ENCODE data around the gene CCDC102A. TPM values are rescaled to one million over a fixed set of nuclear protein-coding genes. Genes with fewer than 3 reads are reported as not detected.

CCDC102A gene
- total and polyA plus RNA-seq, 2 of the 13 experiments (the other 11 are each of a cell fraction or from before 2014, with no cell fraction given), result 2.1 to 2.8 TPM

DNA sequence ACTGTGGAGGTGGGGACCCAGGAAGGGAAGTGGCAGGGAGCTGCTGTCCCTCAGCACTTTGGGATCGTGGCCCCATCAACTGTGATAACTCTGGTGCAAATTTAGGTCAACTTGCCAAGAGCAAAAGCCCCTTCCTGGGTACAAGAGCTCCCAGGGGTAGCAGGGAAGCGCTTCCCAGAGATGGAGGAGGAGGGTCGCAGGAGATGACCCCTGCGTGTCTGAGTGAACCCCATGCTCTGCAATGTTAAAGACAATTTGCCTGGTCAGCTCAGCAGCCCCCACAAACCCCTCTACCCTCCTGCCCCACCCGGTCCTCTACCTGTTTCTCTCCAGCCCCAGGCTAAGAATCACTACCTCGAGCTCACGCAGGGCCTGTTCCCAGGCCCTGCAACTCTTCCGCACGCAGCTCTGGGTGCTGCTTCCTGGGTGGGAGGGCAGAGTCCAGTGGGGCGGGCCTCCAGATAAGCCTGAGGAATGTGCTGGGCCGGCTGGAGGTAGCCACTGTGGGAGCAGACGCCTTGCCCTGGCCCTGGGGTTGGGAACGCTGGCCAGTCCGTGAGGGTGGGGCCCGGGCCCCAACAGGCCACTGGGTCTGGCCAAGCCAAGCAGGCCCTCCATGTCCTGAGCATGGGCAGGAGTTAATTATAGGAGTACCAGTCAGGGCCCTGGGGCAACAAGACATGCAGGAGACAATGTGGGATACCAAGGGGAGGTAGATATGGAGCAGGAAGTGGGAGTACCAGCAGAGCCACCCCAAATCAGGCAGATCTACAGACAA is 56.2 kb downstream of the CCDC102A start (continued):
- TF ChIP-seq, protein P1, sequence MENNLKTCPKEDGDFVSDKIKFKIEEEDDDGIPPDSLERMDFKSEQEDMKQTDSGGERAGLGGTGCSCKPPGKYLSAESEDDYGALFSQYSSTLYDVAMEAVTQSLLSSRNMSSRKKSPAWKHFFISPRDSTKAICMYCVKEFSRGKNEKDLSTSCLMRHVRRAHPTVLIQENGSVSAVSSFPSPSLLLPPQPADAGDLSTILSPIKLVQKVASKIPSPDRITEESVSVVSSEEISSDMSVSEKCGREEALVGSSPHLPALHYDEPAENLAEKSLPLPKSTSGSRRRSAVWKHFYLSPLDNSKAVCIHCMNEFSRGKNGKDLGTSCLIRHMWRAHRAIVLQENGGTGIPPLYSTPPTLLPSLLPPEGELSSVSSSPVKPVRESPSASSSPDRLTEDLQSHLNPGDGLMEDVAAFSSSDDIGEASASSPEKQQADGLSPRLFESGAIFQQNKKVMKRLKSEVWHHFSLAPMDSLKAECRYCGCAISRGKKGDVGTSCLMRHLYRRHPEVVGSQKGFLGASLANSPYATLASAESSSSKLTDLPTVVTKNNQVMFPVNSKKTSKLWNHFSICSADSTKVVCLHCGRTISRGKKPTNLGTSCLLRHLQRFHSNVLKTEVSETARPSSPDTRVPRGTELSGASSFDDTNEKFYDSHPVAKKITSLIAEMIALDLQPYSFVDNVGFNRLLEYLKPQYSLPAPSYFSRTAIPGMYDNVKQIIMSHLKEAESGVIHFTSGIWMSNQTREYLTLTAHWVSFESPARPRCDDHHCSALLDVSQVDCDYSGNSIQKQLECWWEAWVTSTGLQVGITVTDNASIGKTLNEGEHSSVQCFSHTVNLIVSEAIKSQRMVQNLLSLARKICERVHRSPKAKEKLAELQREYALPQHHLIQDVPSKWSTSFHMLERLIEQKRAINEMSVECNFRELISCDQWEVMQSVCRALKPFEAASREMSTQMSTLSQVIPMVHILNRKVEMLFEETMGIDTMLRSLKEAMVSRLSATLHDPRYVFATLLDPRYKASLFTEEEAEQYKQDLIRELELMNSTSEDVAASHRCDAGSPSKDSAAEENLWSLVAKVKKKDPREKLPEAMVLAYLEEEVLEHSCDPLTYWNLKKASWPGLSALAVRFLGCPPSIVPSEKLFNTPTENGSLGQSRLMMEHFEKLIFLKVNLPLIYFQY (CRISPR knock-in tag; IDR thresholded peaks at IDR 0.05; ENCODE audit: borderline replicate concordance), result peak; percentile 81
- TF ChIP-seq KDM3A (CRISPR knock-in tag; IDR thresholded peaks at IDR 0.05; ENCODE audit: low read depth) (peak; percentile 58; the same call in 1 of the 2 replicates), ZNF589 (CRISPR knock-in tag; conservative IDR thresholded peaks at IDR 0.05) (peak; percentile 41; the same call in 1 of the 2 replicates), KLF15 (CRISPR knock-in tag; IDR thresholded peaks at IDR 0.05; ENCODE audit: borderline replicate concordance) (peak; percentile 30; the same call in 1 of the 2 replicates), ZNF230 (CRISPR knock-in tag; IDR thresholded peaks at IDR 0.05) (no peak), NCOR1 (IDR thresholded peaks at IDR 0.05; ENCODE audit: borderline replicate concordance, low read length) (peak; percentile 76), EED (CRISPR knock-in tag; IDR thresholded peaks at IDR 0.05) (0 out of 2 replicates have a peak, but pooled peaks have one; percentile 58), TEAD3 (CRISPR knock-in tag; optimal IDR thresholded peaks at IDR 0.05; ENCODE audit: borderline replicate concordance) (peak; percentile 93), MTA1 (CRISPR knock-in tag; IDR thresholded peaks at IDR 0.05; ENCODE audit: borderline replicate concordance) (peak; percentile 92), NFE2L2 (IDR thresholded peaks at IDR 0.05; ENCODE audit: low read length) (no peak), ZZZ3 (CRISPR knock-in tag; IDR thresholded peaks at IDR 0.05; ENCODE audit: borderline replicate concordance) (no peak), MXD4 (CRISPR knock-in tag; IDR thresholded peaks at IDR 0.05) (peak; percentile 60; the same call in 1 of the 2 replicates), ZNF883 (CRISPR knock-in tag; IDR thresholded peaks at IDR 0.05; ENCODE audit: not compliant biosample characterization) (peak; percentile 63), TAF1 (CRISPR knock-in tag; IDR thresholded peaks at IDR 0.05) (peak; percentile 53; the same call in 1 of the 2 replicates), KDM6A (CRISPR knock-in tag; IDR thresholded peaks at IDR 0.05; ENCODE audit: low read depth) (peak; percentile 76), MED8 (CRISPR knock-in tag; IDR thresholded peaks at IDR 0.05; ENCODE audit: insufficient replicate concordance) (no peak), SNAPC2 (CRISPR knock-in tag; IDR thresholded peaks at IDR 0.05) (peak; percentile 88), YY1 (IDR thresholded peaks at IDR 0.05; ENCODE audit: insufficient read depth, insufficient replicate concordance, low read depth, low read length) (peak; percentile 61), ZNF746 (CRISPR knock-in tag; IDR thresholded peaks at IDR 0.05) (peak; percentile 92), ZKSCAN1 (IDR thresholded peaks at IDR 0.05; ENCODE audit: low read length) (peak; percentile 50; the same call in 1 of the 2 replicates), TCF7 (IDR thresholded peaks at IDR 0.05; ENCODE audit: low read depth) (no peak), ZFP1 (CRISPR knock-in tag; IDR thresholded peaks at IDR 0.05) (no peak), DNMT3B (CRISPR knock-in tag; conservative IDR thresholded peaks at IDR 0.05) (0 out of 2 replicates have a peak, but pooled peaks have one; percentile 80), KLF16 (CRISPR knock-in tag; IDR thresholded peaks at IDR 0.05) (peak in 1 of 2 experiments; percentile 53; a peak in 1 of 4 replicates), PITX1 (CRISPR knock-in tag; IDR thresholded peaks at IDR 0.05) (peak; percentile 94), HOXA3 (CRISPR knock-in tag; IDR thresholded peaks at IDR 0.05) (peak; percentile 37; the same call in 1 of the 2 replicates)
- TF ChIP-seq, protein P2, sequence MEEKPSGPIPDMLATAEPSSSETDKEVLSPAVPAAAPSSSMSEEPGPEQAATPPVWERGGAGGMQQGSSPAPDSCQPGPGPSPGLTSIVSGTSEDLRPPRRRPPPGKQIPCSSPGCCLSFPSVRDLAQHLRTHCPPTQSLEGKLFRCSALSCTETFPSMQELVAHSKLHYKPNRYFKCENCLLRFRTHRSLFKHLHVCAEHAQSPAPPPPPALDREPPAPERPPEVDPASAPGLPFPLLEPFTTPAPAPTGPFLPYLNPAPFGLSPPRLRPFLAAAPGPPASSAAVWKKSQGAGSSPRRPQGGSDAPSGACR (CRISPR knock-in tag; IDR thresholded peaks at IDR 0.05), result peak; percentile 81; the same call in 1 of the 2 replicates

All from HepG2 (cell line).